PFSK-1 (cell line): ENCODE results near the gene EIF4E1B.

Experiments used
- FOXP2 ChIP-seq: optimal IDR thresholded peaks from 2 replicates; pipeline ENCODE3; 2011; ENCODE audit warnings: borderline replicate concordance, control low read depth, inconsistent platforms; ENCODE audit not compliant: insufficient read depth; ENCODE audit errors: extremely low read length, extremely low read depth
- POLR2AphosphoS5 ChIP-seq: IDR thresholded peaks from 2 replicates; pipeline ENCODE4 v1.6.1; 2012; ENCODE audit warnings: low read depth, mild to moderate bottlenecking, control low read depth, low read length, moderate library complexity
- SIN3A ChIP-seq: IDR thresholded peaks from 2 replicates; pipeline ENCODE4 v1.6.1; 2012; ENCODE audit warnings: mild to moderate bottlenecking, low read length, moderate library complexity, borderline replicate concordance; ENCODE audit not compliant: insufficient read depth
- TAF1 ChIP-seq: IDR thresholded peaks from 2 replicates; pipeline ENCODE4 v1.6.1; 2012; ENCODE audit warnings: low read length, control low read depth, borderline replicate concordance; ENCODE audit not compliant: insufficient read depth
- TF ChIP-seq, protein P1 (sequence below), 2 experiments: IDR thresholded peaks; 2 replicates each; pipeline versions ENCODE4 v1.6.1 to v1.8.0; 2011 to 2012; ENCODE audit warnings: low read depth in 2 of 2, low read length in 2 of 2, control low read depth in 1 of 2, inconsistent platforms in 1 of 2, mild to moderate bottlenecking in 1 of 2, moderate library complexity in 1 of 2; ENCODE audit not compliant: insufficient read depth in 1 of 2

The EIF4E1B gene

DNA sequence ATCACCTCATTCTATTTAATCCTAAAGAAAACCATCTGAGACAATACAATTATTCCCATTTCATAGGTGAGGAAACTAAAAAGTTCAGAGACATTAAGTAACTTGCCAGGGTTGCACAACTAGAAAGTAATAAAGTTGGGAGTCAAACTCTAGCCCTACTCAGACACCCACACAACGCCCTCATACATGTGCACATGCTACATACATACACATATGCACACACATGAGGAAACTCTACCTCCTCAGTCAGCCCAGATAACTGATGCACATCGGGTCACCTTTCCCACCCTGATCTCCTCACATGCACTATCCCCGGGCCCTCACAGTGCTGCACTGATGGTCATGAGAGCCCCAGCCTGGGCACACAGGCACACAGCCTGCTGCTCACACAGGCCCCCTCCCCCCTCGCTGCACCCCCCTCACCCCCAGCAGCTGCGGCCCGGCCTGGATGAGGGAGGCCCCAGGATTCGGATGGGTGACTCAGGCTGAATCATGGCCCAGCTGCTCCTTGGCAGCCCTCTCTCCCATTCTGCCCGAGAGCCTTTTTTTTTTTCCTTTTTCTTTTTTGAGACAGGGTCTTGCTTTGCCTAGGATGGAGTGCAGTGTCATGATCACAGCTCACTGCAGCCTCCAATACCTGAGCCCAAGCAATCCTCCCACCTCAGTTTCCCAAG, 15.5 kb upstream of the EIF4E1B start:
- no peak for TF ChIP-seq FOXP2
- no peak for TF ChIP-seq TAF1
- TF ChIP-seq, protein P1, sequence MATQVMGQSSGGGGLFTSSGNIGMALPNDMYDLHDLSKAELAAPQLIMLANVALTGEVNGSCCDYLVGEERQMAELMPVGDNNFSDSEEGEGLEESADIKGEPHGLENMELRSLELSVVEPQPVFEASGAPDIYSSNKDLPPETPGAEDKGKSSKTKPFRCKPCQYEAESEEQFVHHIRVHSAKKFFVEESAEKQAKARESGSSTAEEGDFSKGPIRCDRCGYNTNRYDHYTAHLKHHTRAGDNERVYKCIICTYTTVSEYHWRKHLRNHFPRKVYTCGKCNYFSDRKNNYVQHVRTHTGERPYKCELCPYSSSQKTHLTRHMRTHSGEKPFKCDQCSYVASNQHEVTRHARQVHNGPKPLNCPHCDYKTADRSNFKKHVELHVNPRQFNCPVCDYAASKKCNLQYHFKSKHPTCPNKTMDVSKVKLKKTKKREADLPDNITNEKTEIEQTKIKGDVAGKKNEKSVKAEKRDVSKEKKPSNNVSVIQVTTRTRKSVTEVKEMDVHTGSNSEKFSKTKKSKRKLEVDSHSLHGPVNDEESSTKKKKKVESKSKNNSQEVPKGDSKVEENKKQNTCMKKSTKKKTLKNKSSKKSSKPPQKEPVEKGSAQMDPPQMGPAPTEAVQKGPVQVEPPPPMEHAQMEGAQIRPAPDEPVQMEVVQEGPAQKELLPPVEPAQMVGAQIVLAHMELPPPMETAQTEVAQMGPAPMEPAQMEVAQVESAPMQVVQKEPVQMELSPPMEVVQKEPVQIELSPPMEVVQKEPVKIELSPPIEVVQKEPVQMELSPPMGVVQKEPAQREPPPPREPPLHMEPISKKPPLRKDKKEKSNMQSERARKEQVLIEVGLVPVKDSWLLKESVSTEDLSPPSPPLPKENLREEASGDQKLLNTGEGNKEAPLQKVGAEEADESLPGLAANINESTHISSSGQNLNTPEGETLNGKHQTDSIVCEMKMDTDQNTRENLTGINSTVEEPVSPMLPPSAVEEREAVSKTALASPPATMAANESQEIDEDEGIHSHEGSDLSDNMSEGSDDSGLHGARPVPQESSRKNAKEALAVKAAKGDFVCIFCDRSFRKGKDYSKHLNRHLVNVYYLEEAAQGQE (IDR thresholded peaks at IDR 0.05; ENCODE audit: insufficient read depth in 1 of 2, low read depth in 2 of 2, low read length in 2 of 2): no peak
- no peak for TF ChIP-seq POLR2AphosphoS5
- no peak for TF ChIP-seq SIN3A

DNA sequence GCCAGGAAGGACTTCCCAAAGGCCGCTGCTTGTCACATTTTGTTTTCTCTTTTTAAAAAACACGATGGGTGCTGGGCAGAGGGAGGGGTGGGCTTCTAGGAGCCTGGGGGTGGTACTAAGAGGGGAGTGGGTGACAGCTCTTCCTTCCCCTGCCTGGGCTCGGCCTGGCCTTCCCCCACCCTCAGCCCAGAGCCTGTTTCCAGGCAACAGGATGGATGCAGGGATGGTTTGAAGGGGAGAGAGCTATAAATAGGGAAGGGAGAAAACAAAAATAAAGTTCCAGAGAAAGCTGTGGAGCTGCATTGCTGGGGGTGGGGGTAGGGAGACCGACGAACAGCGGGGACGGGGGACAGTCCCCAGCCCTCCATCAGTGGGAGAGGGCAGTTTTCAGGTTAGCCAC, 14.0 kb upstream of the EIF4E1B start:
- no peak for TF ChIP-seq SIN3A
- TF ChIP-seq POLR2AphosphoS5: no peak
- TF ChIP-seq, protein P1 (IDR thresholded peaks at IDR 0.05; ENCODE audit: insufficient read depth in 1 of 2, low read depth in 2 of 2, low read length in 2 of 2): no peak
- TF ChIP-seq FOXP2: no peak
- no peak for TF ChIP-seq TAF1

DNA sequence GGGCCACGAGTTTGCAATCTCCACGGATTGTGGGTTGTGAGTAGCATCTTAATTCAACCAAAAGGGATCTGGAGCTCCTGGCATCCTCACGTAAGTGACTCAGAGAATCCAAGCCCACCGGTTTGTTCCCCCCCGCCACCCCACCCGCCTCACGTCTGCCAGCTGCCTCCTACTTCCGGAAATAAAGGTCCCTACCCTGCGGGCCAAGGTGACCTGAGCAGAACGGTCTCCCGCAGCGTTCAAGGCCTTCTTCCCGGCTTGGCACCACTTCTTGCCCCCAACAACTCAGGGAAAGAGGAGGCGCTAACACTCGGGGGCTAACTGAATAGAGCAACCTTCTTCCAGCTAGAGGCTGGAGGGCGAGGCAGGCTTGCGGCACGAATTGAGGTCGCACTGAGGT, 11.7 kb upstream of the EIF4E1B start:
- TF ChIP-seq TAF1: no peak
- no peak for TF ChIP-seq POLR2AphosphoS5
- TF ChIP-seq, protein P1 (IDR thresholded peaks at IDR 0.05; ENCODE audit: insufficient read depth in 1 of 2, low read depth in 2 of 2, low read length in 2 of 2): no peak
- TF ChIP-seq FOXP2: no peak
- TF ChIP-seq SIN3A: no peak

DNA sequence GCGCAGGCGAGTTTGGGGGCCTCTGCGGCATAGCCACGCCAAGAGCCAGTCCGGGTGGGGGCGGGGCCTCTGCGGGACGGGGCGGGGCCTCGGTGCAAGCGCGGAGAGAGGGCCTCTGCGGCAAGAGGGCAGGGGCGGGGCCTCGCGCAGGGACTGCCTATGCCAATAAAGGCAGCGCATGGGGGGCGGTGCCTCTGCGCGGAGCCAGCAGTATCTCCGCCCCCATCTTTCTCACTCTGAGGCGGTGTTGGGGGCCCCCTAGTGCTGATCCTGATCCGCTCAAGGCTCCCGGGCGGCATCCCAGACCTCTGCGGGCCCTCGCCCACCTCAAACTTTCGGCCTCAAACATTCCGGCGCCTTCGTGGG, 11.3 kb upstream of the EIF4E1B start:
- TF ChIP-seq POLR2AphosphoS5: no peak
- no peak for TF ChIP-seq SIN3A
- TF ChIP-seq, protein P1 (IDR thresholded peaks at IDR 0.05; ENCODE audit: insufficient read depth in 1 of 2, low read depth in 2 of 2, low read length in 2 of 2): no peak
- no peak for TF ChIP-seq FOXP2
- TF ChIP-seq TAF1: no peak

DNA sequence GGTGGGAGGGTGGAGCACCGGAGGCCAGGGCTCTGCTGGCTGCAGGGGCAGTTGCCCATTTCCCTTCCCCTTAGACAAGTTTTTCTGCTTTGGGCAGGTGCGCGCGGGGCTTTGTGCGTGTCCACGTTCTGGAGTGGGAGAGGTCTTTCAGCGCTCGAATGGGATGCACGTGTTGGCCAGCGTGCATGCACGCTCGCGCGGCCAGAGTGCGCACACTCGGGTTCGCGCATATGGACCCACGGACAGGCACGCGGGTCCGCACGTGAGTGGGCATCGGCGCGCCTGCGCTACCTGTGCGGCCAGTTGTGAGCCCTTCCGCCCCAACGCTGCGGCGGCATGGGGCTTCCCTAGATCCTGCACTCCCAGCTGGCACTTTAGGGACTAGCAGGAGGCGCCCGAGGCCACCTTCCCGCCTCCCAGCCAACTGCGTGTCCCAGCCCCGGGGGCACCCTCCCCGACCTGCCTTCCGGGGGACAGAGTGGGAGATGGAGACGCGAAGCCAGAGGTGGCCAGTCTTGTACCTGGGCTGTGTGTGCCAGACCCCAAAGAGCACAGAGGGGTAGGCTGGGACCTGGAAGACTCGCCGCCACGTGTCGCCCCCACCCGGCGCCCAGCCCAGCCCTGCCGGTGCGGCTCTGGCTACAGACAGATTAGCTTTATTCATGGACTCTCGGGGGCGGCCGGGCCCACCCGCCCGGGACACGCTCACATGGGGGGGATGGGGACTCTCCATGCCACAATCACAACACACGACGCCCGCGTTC, 10.7 kb upstream of the EIF4E1B start:
- no peak for TF ChIP-seq SIN3A
- TF ChIP-seq POLR2AphosphoS5: no peak
- no peak for TF ChIP-seq TAF1
